Lower lobe of right lung (tissue), 2 donors: ENCODE data around the gene ESAM. TPM values are rescaled to one million over a fixed set of nuclear protein-coding genes. Genes with fewer than 3 reads are reported as not detected.

Experiments used
- ATAC-seq, 2 donors: fragments of 200-7000 bp; cut with Tn5 transposase; one replicate each; pipeline ENCODE4 v1.9.1; 2020 to 2022; ENCODE audit warnings: mild to moderate bottlenecking in 2 of 2, moderate library complexity in 2 of 2
- DNase-seq: peaks from one replicate; pipeline ENCODE4 v3.0.0-alpha.2; 2020
- H3K27ac ChIP-seq: fragments of 200-600 bp; one replicate; pipeline ENCODE4 v1.8.0; 2022
- H3K27me3 ChIP-seq: fragments of 200-600 bp; one replicate; pipeline ENCODE4 v1.8.0; 2022; ENCODE audit warnings: low read depth
- H3K36me3 ChIP-seq: fragments of 200-600 bp; one replicate; pipeline ENCODE4 v1.8.0; 2022; ENCODE audit warnings: mild to moderate bottlenecking
- H3K4me1 ChIP-seq: fragments of 200-600 bp; one replicate; pipeline ENCODE4 v1.8.0; 2022
- H3K4me3 ChIP-seq: fragments of 200-600 bp; one replicate; pipeline ENCODE4 v1.8.0; 2022; ENCODE audit warnings: mild to moderate bottlenecking
- H3K9me3 ChIP-seq: fragments of 200-600 bp; one replicate; pipeline ENCODE4 v1.8.0; 2022
- intact Hi-C: fragments of 100-400 bp; cut with DNase I; formaldehyde crosslinking; loops from one replicate; pipeline ENCODE4 v1.11.0; 2022
- total RNA-seq: library from RNA; stranded (reverse); fragmentation: NEBNext Ultra II Directional; extraction: Animal tissue kit (Norgen Biotek cat#: 25700); gene quantifications from one replicate; pipeline ENCODE4 v1.2.1, GENCODE V29; 2021
- TF ChIP-seq, protein P1 (sequence below): fragments of 200-600 bp; IDR thresholded peaks from one replicate; pipeline ENCODE4 v1.8.0; 2022; ENCODE audit warnings: antibody characterized with exemption, mild to moderate bottlenecking
- donor health status: DM: no; HTN: yes; CAD: no; lungs with severe emphysema.

The ESAM gene
- total RNA-seq, 1 donor from 2014 or later, result 131 TPM

GRCh38 chr11:124724979-124725718 lies 36.9 kb downstream of the ESAM start:
- H3K4me3 ChIP-seq, result peak overlapping the region; percentile 30
- peak; percentile 91 to 95 for ATAC-seq
- DNase-seq, result peak; percentile 83
- peaks cover 24% of the 10 kb centered on the region for H3K4me1 ChIP-seq
- TF ChIP-seq, protein P1, sequence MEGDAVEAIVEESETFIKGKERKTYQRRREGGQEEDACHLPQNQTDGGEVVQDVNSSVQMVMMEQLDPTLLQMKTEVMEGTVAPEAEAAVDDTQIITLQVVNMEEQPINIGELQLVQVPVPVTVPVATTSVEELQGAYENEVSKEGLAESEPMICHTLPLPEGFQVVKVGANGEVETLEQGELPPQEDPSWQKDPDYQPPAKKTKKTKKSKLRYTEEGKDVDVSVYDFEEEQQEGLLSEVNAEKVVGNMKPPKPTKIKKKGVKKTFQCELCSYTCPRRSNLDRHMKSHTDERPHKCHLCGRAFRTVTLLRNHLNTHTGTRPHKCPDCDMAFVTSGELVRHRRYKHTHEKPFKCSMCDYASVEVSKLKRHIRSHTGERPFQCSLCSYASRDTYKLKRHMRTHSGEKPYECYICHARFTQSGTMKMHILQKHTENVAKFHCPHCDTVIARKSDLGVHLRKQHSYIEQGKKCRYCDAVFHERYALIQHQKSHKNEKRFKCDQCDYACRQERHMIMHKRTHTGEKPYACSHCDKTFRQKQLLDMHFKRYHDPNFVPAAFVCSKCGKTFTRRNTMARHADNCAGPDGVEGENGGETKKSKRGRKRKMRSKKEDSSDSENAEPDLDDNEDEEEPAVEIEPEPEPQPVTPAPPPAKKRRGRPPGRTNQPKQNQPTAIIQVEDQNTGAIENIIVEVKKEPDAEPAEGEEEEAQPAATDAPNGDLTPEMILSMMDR, result no peak
- no peaks in the 10 kb centered on the region for H3K27me3 ChIP-seq
- no peaks in the 10 kb centered on the region for H3K9me3 ChIP-seq
- no peaks in the 10 kb centered on the region for H3K36me3 ChIP-seq
- H3K27ac ChIP-seq, result peak overlapping the region; percentile 61
- intact Hi-C loops, result no loop called here

DNA sequence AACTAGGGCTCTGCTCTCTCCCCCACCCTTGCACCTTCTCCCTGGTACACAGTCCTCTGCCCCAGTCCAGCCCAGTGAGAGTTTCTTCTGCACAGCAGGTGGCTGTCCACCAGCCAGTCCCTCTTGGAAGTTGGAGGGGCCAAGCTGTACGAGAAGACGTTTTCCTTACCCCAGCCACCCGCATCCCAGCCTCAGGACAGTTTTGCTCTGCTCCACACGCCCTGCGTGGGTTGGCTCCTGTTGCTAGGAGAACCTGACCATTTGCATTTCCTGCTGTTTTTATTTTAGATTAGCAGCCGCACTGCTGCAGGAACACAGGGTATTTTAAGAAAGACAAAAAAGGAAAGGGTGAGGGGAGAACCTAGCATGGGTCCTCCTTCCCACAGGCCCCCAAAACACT lies 39.9 kb downstream of the ESAM start:
- no peak overlapping the region for H3K27ac ChIP-seq
- H3K27me3 ChIP-seq, result peaks cover 11% of the 10 kb centered on the region
- H3K36me3 ChIP-seq, result no peaks in the 10 kb centered on the region
- TF ChIP-seq, protein P1, result no peak
- no peaks in the 10 kb centered on the region for H3K9me3 ChIP-seq
- no peak for ATAC-seq
- no peak overlapping the region for H3K4me3 ChIP-seq
- intact Hi-C loops, result no loop called here
- H3K4me1 ChIP-seq, result peaks cover 41% of the 10 kb centered on the region
- no peak for DNase-seq

- Histone ChIP-seq H3K4me1 (peaks cover 28% of the 10 kb centered on the region), H3K4me3 (no peak overlapping the region), H3K9me3 (no peaks in the 10 kb centered on the region), H3K36me3 (no peaks in the 10 kb centered on the region), H3K27me3 (peaks cover 11% of the 10 kb centered on the region), H3K27ac (no peak overlapping the region)
- ATAC-seq (no peak), DNase-seq (no peak)
- intact Hi-C loops, result no loop called here
- TF ChIP-seq, protein P1, result no peak
Measured at GRCh38 chr11:124719534-124719933, 42.6 kb downstream of the ESAM start.

DNA sequence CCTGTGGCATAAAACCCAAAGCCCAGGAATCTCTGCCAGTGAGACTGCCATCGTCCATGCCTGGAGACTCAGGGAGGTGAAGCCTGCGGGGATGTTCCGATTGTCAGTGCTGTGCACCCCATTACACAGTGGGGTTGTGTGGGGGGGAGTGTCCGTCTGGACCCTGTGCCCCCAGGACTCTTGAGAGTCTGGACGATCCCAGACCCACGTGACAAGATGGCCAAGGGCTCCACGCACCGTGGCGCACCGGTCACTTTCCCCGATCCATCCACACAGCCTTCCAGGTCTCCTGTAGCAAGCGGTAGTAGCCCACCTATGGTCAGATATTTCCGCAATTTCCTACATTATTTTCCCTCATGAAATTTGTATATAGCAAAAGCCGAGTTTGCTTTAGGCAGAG lies 43.3 kb downstream of the ESAM start:
- no peak for DNase-seq
- intact Hi-C loops, result no loop called here
- H3K36me3 ChIP-seq, result no peaks in the 10 kb centered on the region

DNA sequence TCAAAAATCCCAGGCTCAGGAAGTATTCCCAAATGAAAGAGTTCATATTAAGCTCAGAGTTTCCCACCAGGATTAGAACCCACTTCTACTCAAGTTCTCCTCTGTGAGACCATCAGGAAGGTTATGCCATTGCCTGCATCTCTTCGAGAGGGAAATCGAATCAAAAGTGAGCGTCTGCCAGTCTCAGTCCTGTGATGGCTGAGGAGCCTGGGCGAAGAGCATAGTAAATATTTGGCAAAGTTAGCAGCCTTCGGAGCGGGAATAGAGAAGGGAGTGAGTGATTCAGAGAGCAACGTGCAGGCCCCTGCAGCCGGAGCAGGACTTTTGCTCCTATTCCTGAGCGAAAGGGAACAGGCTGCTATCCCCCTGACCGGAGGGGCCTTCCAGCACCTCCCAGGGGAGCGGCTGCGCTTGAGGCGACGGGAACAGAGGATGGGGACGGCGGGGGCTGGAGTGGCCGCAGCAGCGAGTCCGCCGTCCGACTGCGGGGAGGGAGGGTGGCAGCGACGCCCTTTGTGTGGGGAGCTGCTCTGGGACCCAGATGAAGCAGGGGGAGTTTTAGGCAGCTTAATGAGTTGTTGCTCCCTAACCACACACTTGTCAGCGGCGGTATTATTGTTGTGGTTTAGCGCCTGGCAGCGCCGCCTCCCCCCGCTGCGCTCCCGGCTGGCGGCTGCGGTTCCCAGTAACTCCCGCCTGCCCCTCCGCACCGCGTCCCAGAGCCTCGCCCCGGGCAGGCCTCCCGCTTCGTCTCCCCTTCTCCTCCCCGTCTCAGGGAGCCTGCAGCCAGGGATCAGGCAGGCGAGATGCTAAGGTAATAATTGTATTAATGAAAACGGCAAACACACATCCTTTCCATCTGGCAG lies 44.1 kb downstream of the ESAM start:
- Histone ChIP-seq H3K4me1 (peaks cover 24% of the 10 kb centered on the region), H3K9me3 (no peaks in the 10 kb centered on the region), H3K4me3 (peak overlapping the region; percentile 54), H3K27me3 (peaks cover 11% of the 10 kb centered on the region), H3K27ac (peak overlapping the region; percentile 81), H3K36me3 (no peaks in the 10 kb centered on the region)
- ATAC-seq, result peak; percentile 85 to 90
- peak; percentile 62 for DNase-seq
- intact Hi-C loops, result no loop called here
- TF ChIP-seq, protein P1, result no peak

More for the DNA sequence above, 43.3 kb downstream of the ESAM start:
- H3K27me3 ChIP-seq, result peaks cover 11% of the 10 kb centered on the region
- H3K4me1 ChIP-seq, result peaks cover 24% of the 10 kb centered on the region
- peak overlapping the region; percentile 54 for H3K4me3 ChIP-seq
- no peaks in the 10 kb centered on the region for H3K9me3 ChIP-seq
- H3K27ac ChIP-seq, result peak overlapping the region; percentile 81
- TF ChIP-seq, protein P1, result no peak
- ATAC-seq, result no peak
